ENCODE results near the gene CEBPA.

The CEBPA gene

GRCh38 chr19:33345163-33345562 is 42.8 kb upstream of the CEBPA start:
- DNase-seq (ENCODE audit: low read depth), result no peak
- TF ChIP-seq CTCF (IDR thresholded peaks at IDR 0.05; ENCODE audit: control insufficient read depth, extremely low read depth, insufficient read depth), result no peak

GRCh38 chr19:33344573-33344925 is 42.2 kb upstream of the CEBPA start:
- DNase-seq (ENCODE audit: low read depth), result no peak
- TF ChIP-seq CTCF (IDR thresholded peaks at IDR 0.05; ENCODE audit: control insufficient read depth, extremely low read depth, insufficient read depth), result no peak
- no peak overlapping the region for H3K4me3 ChIP-seq (ENCODE audit: low read depth, low read length)

More at GRCh38 chr19:33345163-33345562, 42.8 kb upstream of the CEBPA start:
- H3K4me3 ChIP-seq (ENCODE audit: low read depth, low read length), result no peak overlapping the region

- no peak for DNase-seq (ENCODE audit: low read depth)
- no peak for TF ChIP-seq CTCF (IDR thresholded peaks at IDR 0.05; ENCODE audit: control insufficient read depth, extremely low read depth, insufficient read depth)
- H3K4me3 ChIP-seq (ENCODE audit: low read depth, low read length), result no peak overlapping the region
Measured at GRCh38 chr19:33343859-33344572, 41.7 kb upstream of the CEBPA start.

GRCh38 chr19:33343301-33343700 is 41.0 kb upstream of the CEBPA start:
- H3K4me3 ChIP-seq (ENCODE audit: low read depth, low read length), result no peak overlapping the region
- no peak for DNase-seq (ENCODE audit: low read depth)
- TF ChIP-seq CTCF (IDR thresholded peaks at IDR 0.05; ENCODE audit: control insufficient read depth, extremely low read depth, insufficient read depth), result no peak

GRCh38 chr19:33340991-33341390 is 38.7 kb upstream of the CEBPA start:
- no peak overlapping the region for H3K4me3 ChIP-seq (ENCODE audit: low read depth, low read length)
- no peak for TF ChIP-seq CTCF (IDR thresholded peaks at IDR 0.05; ENCODE audit: control insufficient read depth, extremely low read depth, insufficient read depth)
- no peak for DNase-seq (ENCODE audit: low read depth)

- H3K4me3 ChIP-seq (ENCODE audit: low read depth, low read length), result no peak overlapping the region
- DNase-seq (ENCODE audit: low read depth), result no peak
- no peak for TF ChIP-seq CTCF (IDR thresholded peaks at IDR 0.05; ENCODE audit: control insufficient read depth, extremely low read depth, insufficient read depth)
Measured at GRCh38 chr19:33339016-33339984, 37.0 kb upstream of the CEBPA start.
